Motor neuron (in vitro differentiated cells): ENCODE measurements around the gene CACTIN. TPM values are rescaled to one million over a fixed set of nuclear protein-coding genes. Genes with fewer than 3 reads are reported as not detected.

ENCODE experiments used
- ATAC-seq, 8 experiments: fragments of 200-7000 bp; cut with Tn5 transposase; replicated peaks in 6 of 8; 2 replicates each; pipeline ENCODE4 v1.8.0; 2021; ENCODE audit warnings: mild to moderate bottlenecking in 8 of 8, moderate library complexity in 8 of 8
- H3K27ac ChIP-seq, 2 donors: fragments of 250-450 bp; sonication (Bioruptor Pico); 2 replicates each; pipeline ENCODE4 v1.9.0; 2021; ENCODE audit warnings: antibody characterized with exemption in 2 of 2, mild to moderate bottlenecking in 2 of 2, moderate library complexity in 1 of 2
- H3K4me1 ChIP-seq, 2 donors: fragments of 250-450 bp; sonication (Bioruptor Pico); replicated peaks in 1 of 2; 2 replicates each; pipeline ENCODE4 v1.6.1; 2021; ENCODE audit warnings: antibody characterized with exemption in 2 of 2, mild to moderate bottlenecking in 2 of 2, moderate library complexity in 1 of 2
- H3K4me3 ChIP-seq, 5 donors: fragments of 250-450 bp; sonication (Bioruptor Pico); 2 replicates each; pipeline ENCODE4 v1.9.0; 2021; ENCODE audit warnings: antibody characterized with exemption in 5 of 5, mild to moderate bottlenecking in 5 of 5, moderate library complexity in 4 of 5
- WGBS, 10 experiments: fragments of 450-650 bp; shearing (Covaris generic); methylation state at CpG; one replicate each; pipeline ENCODE4 v1.0.0; 2022; 5-methylcytosine and 5-hydroxymethylcytosine counted together
- in situ Hi-C, 9 experiments: fragments of 400-800 bp; cut with MboI; loops; one replicate each; pipeline ENCODE4 v1.15.0; 2021; ENCODE audit warnings: low sequenced_read_pairs in 9 of 9, low pct_unique_long_range_greater_than_20kb in 2 of 9; ENCODE audit not compliant: unreplicated experiment in 9 of 9
- total RNA-seq, 8 experiments: library from RNA; unstranded; fragments of 300-600 nt; gene quantifications; 2 replicates each; pipeline versions ENCODE4 v1.2.3 to v1.2.4, GENCODE V29; 2022

Gene CACTIN
- total RNA-seq, 8 experiments from 2014 or later = 11.7 to 23.0 (median 15.7) TPM

- no peak overlapping the region for H3K4me3 ChIP-seq
- in situ Hi-C loops = loop anchor here in 1 of 9 experiments (25.0 kb wide), 1 partner anchor 148 kb away; the partner anchor contains the start of genes PIP5K1C and TJP3
- H3K27ac ChIP-seq = no peak overlapping the region
- H3K4me1 ChIP-seq = no peaks in the 10 kb centered on the region
- WGBS, 10 experiments = 79 to 100% (median 80%) methylated on average over 1 to 5 of the region's 17 CpGs; no CpG with 5 or more reads in 4 of the 10 experiments
- ATAC-seq = no peak
Observed at GRCh38 chr19:3563709-3564524, 62.7 kb downstream of the CACTIN start.

Other genes starting within 250 kb of the CACTIN start
- 1 to 10 TPM in 1 of 8 experiments, under 1 TPM in 3, not detected in 4; 0.11 to 1.3 (median 0.52) TPM for gene SMIM24, start 146.3 kb downstream of the CACTIN start, total RNA-seq
- gene SMIM44, start 143.3 kb downstream of the CACTIN start, total RNA-seq = not detected
- 10 to 100 TPM in 2 of 8 experiments, 1 to 10 TPM in 6; 4.6 to 11.4 (median 8.2) TPM for gene DOHH, start 126.1 kb downstream of the CACTIN start, total RNA-seq
- 10 to 100 TPM; 15.8 to 33.6 (median 23.0) TPM for gene FZR1, start 120.5 kb downstream of the CACTIN start, total RNA-seq
- gene TEKTIP1, start 87.6 kb downstream of the CACTIN start, total RNA-seq = 1 to 10 TPM in 4 of 8 experiments, under 1 TPM in 4; 0.50 to 4.3 (median 0.99) TPM
- gene MFSD12, start 69.2 kb downstream of the CACTIN start, total RNA-seq = 10 to 100 TPM; 21.9 to 87.4 (median 44.0) TPM
- gene HMG20B, start 53.8 kb downstream of the CACTIN start, total RNA-seq = 100 to 1,000 TPM in 1 of 8 experiments, 10 to 100 TPM in 7; 17.0 to 122 (median 35.3) TPM
- gene GIPC3, start 41.3 kb downstream of the CACTIN start, total RNA-seq = under 1 TPM in 7 of 8 experiments, not detected in 1; 0.05 to 0.84 (median 0.14) TPM
- gene TBXA2R, start 19.9 kb downstream of the CACTIN start, total RNA-seq = under 1 TPM in 7 of 8 experiments, not detected in 1; 0.07 to 0.62 (median 0.36) TPM
- gene PIP5K1C, start 73.7 kb upstream of the CACTIN start, total RNA-seq = 10 to 100 TPM in 6 of 8 experiments, 1 to 10 TPM in 2; 6.7 to 21.4 (median 13.7) TPM
- 1 to 10 TPM in 2 of 8 experiments, under 1 TPM in 3, not detected in 3; 0.41 to 7.4 (median 0.96) TPM for gene TJP3, start 81.6 kb upstream of the CACTIN start, total RNA-seq
- 10 to 100 TPM; 12.3 to 26.3 (median 16.8) TPM for gene APBA3, start 134.9 kb upstream of the CACTIN start, total RNA-seq
- 100 to 1,000 TPM in 1 of 8 experiments, 10 to 100 TPM in 7; 62.6 to 106 (median 86.6) TPM for gene MRPL54, start 135.9 kb upstream of the CACTIN start, total RNA-seq
- gene RAX2, start 145.4 kb upstream of the CACTIN start, total RNA-seq = under 1 TPM in 7 of 8 experiments, not detected in 1; 0.05 to 1.00 (median 0.21) TPM
- gene MATK, start 159.6 kb upstream of the CACTIN start, total RNA-seq = 1 to 10 TPM in 4 of 8 experiments, under 1 TPM in 4; 0.29 to 1.8 (median 1.0) TPM
- 10 to 100 TPM in 1 of 8 experiments, 1 to 10 TPM in 6, under 1 TPM in 1; 0.36 to 11.7 (median 7.2) TPM for gene ZFR2, start 242.2 kb upstream of the CACTIN start, total RNA-seq